SU-DHL-6 (cell line): ENCODE results near the gene TOX2.

ENCODE experiments used
- EZH2phosphoT487 ChIP-seq: fragments of 200-600 bp; sonication (generic), shearing (Covaris generic); conservative IDR thresholded peaks from 2 replicates; pipeline ENCODE4 v1.6.1; 2018; ENCODE audit warnings: mild to moderate bottlenecking, antibody characterized with exemption, low read length, moderate library complexity, mixed read lengths
- TF ChIP-seq, protein P1 (sequence below): fragments of 200-600 bp; sonication (generic); IDR thresholded peaks from one replicate; pipeline ENCODE4 v1.5.1; 2017; ENCODE audit warnings: antibody characterized with exemption, mild to moderate bottlenecking, low read length, moderate library complexity; ENCODE audit not compliant: insufficient read depth, poor library complexity, severe bottlenecking

DNA sequence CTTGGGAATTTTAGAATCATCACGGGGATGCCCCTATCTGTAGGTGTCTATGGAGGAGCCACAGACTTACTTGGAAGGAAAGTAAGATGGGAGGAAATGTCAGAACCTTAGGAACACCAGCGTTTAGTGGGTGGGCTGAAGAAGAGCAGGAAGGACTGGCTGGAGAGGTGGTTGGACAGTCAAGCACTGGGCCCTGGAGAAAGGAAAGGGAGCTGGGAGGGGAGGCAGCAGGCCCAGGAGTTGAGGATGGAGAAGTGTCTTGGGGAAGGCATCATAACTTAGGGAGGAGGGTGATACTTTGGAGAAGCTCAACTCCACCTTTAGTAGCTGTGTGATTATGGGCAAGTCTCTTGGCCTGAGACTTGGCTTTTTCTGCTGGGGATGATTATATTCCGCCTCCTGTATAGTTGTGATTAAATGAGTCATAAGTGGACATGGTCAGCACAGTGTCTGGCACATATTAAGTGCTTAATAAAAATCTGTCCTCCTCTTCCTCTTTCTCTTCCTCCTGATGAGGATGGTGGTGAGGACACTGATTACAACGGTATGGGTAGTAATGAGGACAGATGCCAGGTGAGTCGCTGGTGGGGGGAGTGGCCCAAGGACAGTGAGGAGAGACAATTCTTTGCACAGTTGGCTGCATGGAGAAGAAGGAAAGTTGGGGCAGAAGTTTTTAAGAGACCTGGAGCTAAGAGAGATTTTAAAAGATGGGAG is 125.7 kb downstream of the TOX2 start:
- TF ChIP-seq, protein P1, sequence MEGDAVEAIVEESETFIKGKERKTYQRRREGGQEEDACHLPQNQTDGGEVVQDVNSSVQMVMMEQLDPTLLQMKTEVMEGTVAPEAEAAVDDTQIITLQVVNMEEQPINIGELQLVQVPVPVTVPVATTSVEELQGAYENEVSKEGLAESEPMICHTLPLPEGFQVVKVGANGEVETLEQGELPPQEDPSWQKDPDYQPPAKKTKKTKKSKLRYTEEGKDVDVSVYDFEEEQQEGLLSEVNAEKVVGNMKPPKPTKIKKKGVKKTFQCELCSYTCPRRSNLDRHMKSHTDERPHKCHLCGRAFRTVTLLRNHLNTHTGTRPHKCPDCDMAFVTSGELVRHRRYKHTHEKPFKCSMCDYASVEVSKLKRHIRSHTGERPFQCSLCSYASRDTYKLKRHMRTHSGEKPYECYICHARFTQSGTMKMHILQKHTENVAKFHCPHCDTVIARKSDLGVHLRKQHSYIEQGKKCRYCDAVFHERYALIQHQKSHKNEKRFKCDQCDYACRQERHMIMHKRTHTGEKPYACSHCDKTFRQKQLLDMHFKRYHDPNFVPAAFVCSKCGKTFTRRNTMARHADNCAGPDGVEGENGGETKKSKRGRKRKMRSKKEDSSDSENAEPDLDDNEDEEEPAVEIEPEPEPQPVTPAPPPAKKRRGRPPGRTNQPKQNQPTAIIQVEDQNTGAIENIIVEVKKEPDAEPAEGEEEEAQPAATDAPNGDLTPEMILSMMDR, result no peak
- no peak for TF ChIP-seq EZH2phosphoT487
